ENCODE measurements around the gene CGB3.

CGB3 gene

GRCh38 chr19:48991011-48991609, 33.0 kb downstream of the CGB3 start:
- FAIRE-seq: no peak
- no peak for DNase-seq (ENCODE audit: extremely low spot score, insufficient read length, low read depth)

GRCh38 chr19:48990400-48990799, 33.7 kb downstream of the CGB3 start:
- no peak for FAIRE-seq
- no peak for DNase-seq (ENCODE audit: extremely low spot score, insufficient read length, low read depth)

- DNase-seq (ENCODE audit: extremely low spot score, insufficient read length, low read depth): no peak
- no peak for FAIRE-seq
These were observed 34.3 kb downstream of the CGB3 start for GRCh38 chr19:48989701-48990291.

- FAIRE-seq: no peak
- DNase-seq (ENCODE audit: extremely low spot score, insufficient read length, low read depth): no peak
These were observed 35.3 kb downstream of the CGB3 start for GRCh38 chr19:48988860-48989259.

- DNase-seq (ENCODE audit: extremely low spot score, insufficient read length, low read depth) (no peak), FAIRE-seq (no peak)
These were observed 35.8 kb downstream of the CGB3 start for GRCh38 chr19:48988286-48988685.

- DNase-seq (ENCODE audit: extremely low spot score, insufficient read length, low read depth) (no peak), FAIRE-seq (no peak)
These were observed 36.8 kb downstream of the CGB3 start for GRCh38 chr19:48987323-48987722.

GRCh38 chr19:48986211-48986610, 37.9 kb downstream of the CGB3 start:
- DNase-seq (ENCODE audit: extremely low spot score, insufficient read length, low read depth): no peak
- FAIRE-seq: no peak

- DNase-seq (ENCODE audit: extremely low spot score, insufficient read length, low read depth) (no peak), FAIRE-seq (no peak)
These were observed 38.4 kb downstream of the CGB3 start for GRCh38 chr19:48985711-48986110.

GRCh38 chr19:48982280-48982679, 41.9 kb downstream of the CGB3 start:
- FAIRE-seq (no peak), DNase-seq (ENCODE audit: extremely low spot score, insufficient read length, low read depth) (no peak)

- FAIRE-seq: no peak
- no peak for DNase-seq (ENCODE audit: extremely low spot score, insufficient read length, low read depth)
These were observed 47.1 kb downstream of the CGB3 start for GRCh38 chr19:48977061-48977460.

GRCh38 chr19:48975947-48976847, 47.9 kb downstream of the CGB3 start:
- FAIRE-seq (no peak), DNase-seq (ENCODE audit: extremely low spot score, insufficient read length, low read depth) (no peak)

All from GM18507 (cell line).